Fibroblast of skin of left quadriceps (primary cell): ENCODE measurements around the gene RBM28.
"Not testable (repeated sequence)": the region's sequence is repeated elsewhere in the genome, so short reads cannot be mapped to it uniquely, and the experiment has no call there.

ENCODE experiments used
- DNase-seq, 2 experiments: peaks; one replicate each; pipeline ENCODE4 v3.0.0-alpha.2; 2013; ENCODE audit warnings: low read depth in 2 of 2

The RBM28 gene

DNA sequence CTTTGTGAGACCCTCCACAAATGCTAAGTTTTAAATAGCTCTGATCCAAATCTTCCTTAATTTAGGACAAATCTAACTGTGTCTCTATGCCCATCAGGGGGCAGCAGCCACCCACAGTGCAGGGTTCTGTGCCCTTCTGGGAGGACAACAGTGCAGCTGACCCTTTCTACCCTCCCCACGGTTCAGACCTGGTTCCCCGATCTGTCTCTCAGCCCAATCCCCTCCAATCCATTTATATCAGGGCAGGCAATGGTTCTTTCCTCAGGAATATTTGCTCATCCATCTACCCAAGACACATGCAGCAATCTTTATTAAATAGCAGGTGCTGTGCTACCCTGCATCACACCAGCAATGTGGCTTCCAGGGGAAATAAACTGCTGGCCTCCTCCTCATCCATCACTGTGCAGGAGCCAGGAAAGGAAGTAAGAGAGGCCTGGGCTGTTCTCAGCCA is 4.0 kb upstream of the RBM28 start:
- no peak for DNase-seq

- DNase-seq: no peak
These were observed 695 bp upstream of the RBM28 start for GRCh38 chr7:128344431-128344774.

- DNase-seq: no peak
These were observed 2.0 kb downstream of the RBM28 start for GRCh38 chr7:128341733-128342132.

- no peak for DNase-seq
These were observed 8.0 kb downstream of the RBM28 start for GRCh38 chr7:128335730-128336129.

DNA sequence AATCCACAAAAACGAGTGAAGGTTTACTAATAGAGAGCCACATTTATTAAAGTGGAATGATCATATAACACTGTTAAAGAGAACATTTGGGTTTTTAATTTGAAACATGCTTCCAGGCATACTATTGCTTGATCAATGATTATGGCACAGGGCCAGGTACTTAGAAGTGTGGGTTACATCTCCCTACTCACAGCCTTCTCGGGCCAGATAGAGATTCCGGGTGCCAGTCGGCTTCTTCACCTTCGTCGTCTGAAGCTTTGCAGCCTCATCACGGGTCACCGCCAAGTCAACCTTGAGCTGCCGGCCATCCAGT is 19.4 kb downstream of the RBM28 start:
- no peak for DNase-seq

GRCh38 chr7:128323459-128324367 is 20.0 kb downstream of the RBM28 start:
- no peak for DNase-seq

- DNase-seq: no peak
These were observed 20.7 kb downstream of the RBM28 start for GRCh38 chr7:128323040-128323439.

DNA sequence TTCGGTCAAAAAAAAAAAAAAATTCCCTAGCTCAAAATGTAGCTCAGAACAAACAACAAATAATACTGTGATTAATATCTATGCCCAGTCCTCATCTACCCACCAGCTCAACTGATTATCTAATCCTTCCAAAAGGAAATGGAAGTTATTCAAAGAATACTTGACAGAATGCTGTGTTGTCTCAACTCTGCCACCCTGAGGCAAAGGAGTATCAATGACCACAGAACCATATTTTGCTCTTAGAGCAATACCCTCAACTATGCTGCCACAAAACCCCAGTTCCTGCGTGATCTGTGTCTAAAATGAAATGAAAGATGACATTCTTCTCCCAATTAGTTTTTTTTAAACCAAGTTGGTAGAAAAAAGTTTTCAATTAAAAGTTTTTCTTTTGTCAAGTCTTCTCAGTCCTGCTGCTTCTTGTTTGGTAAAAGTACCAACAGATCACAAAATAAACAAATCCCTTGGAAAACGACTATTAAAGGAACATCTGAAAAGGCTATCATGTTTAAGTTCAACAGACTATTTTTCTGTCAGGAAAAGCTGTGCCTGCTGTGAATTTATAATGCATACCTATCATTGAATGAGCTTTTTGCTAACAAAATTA is 21.6 kb downstream of the RBM28 start:
- no peak for DNase-seq

DNA sequence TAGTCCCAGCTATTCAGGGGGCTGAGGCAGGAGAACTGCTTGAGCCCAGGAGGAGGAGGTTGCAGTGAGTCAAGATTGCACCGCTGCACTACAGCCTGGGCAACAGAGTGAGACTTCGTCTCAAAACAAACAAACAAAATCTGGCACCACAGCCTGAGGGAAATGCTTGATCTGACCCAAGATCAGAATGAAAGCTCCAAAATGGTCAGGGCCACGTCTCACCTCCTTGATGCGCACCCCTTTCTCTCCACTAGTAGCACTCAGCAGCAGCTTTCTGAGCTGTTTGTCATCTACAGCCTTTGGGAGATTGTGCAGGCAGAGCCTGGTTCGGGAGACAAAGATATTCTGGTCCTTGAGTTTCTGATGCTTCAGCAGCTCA is 22.7 kb downstream of the RBM28 start:
- DNase-seq: no peak

DNA sequence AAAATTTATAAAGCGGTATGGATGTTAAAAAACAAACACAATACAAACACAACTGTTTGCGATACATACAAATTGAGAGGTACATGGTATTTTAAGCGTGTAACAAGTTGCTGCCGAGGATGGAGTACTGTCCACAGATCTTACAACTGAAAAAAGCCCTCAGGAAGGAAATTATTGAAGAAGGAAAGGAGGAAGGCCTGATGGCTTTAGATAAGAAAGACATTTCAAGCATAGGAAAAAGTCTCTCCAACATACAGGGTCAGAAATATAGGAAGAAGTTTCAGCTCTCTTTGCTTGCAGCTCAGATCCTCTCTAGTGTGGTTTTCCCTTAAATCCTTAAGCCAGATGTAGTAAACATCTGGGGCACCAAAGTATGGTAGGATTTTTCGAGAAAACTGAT is 25.0 kb downstream of the RBM28 start:
- DNase-seq: no peak

DNA sequence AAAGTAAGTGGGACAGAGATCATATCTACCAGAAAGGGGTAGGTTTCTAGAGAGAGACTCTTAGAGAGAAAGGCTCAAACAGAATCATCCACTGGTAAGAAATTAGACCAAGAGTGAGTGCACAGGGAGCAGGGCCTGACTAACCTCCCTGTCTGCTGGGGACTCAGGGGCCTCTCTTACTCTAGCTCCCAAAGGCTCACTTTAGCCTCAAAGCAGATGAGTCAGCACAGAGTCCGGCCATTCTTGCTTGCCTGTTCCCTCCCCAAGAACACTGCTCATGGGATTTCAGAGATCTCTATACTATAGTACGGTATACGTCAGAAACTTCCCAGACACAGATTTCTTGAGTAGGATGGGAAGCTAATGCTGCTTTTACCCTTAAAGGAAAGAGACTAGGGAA is 32.7 kb downstream of the RBM28 start:
- DNase-seq: no peak

GRCh38 chr7:128310499-128310898 is 33.2 kb downstream of the RBM28 start:
- DNase-seq: no peak

GRCh38 chr7:128309976-128310375 is 33.7 kb downstream of the RBM28 start:
- no peak for DNase-seq

DNA sequence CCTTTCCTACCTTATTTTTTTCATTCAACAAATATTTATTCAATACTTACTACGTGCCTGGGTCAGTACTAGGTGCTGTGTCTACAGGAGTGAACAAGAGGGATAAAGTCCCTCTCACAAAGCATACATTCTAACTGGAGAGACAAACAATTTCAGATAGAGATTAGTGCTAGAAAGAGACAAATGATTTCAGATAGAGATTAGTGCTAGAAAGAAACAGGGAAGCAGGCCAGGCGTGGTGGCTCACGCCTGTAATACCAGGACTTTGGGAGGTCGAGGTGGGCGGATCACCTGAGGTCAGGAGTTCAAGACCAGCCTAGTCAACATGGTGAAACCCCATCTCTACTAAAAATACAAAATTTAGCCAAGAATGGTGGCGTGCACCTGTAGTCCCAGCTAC is 34.6 kb downstream of the RBM28 start:
- DNase-seq: no peak

- DNase-seq: no peak
These were observed 36.6 kb downstream of the RBM28 start for GRCh38 chr7:128307061-128307460.

DNA sequence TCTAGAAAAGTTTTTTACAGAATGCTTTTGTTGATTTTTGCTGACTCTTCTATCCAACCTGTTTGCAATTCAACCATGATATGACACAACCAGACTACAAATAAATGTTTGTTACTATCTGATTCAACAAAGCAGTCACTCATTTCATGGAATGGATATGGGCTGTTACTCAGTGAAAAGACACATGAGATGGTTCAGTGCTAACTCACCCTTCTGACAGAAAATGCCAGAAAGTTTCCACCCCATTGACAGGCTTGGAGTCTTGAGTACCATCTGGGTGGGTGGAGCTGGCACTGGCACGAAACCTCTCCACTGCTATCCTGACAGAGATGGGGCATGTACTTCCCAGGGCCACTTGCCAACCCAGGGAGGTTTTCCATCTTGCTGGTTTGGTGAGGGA is 39.5 kb downstream of the RBM28 start:
- no peak for DNase-seq

DNA sequence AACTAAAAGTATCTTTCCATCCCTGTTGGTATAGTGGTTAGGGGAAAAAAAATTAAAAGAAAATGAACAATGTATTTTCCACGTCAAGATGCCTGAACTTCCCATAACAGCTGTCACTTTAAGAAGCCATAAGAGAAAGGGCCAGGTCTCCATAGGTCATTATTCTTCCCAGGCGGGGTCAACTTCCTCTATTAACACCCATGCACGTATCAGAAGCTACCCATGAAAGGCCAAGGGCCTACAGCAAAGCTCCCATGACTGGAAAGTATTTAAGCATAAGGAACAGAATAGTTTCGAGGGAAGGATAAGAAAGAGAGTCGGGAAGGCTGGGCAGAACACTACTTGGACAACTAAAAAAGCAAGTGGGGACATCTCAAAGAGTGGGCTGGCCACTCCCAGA is 40.1 kb downstream of the RBM28 start:
- DNase-seq: no peak

DNA sequence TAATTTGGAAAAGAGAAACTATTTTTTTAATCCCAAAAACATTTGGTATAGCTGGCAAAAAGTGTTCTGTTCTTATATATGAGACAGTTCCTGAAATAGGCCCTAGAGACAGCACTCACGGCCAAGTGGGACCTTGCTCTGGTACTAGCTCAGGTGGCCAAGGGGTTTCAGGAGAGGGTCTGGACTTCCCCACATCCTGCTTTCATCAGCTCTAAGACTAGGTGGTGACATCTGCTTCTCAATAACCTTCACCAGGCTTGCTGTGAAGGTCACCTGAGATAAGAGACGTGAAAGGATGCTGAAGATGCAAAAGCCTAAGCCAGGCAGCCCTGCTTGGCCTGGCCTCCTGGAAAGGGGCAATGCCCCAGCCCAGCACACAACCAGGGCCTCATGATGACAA is 40.6 kb downstream of the RBM28 start:
- no peak for DNase-seq

DNA sequence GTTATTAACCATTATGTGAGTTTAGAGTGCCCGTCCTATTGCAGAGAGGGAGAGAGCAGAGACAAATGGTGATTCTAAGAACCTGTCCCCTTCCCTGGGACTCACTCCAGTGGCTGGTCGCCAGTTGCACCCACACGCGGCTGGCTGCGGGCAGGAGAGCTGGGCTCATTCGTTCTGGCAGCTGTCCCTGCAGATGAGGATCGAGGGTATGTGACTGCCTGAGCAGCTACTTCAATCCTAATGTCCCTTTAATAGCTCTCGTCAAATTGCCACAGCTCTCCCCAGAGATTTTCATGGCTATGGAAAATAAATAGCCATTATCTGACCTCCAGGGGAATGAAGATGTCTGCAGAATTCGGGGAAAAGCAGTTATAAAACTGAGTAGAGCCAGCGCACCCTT is 41.6 kb downstream of the RBM28 start:
- DNase-seq: no peak

DNA sequence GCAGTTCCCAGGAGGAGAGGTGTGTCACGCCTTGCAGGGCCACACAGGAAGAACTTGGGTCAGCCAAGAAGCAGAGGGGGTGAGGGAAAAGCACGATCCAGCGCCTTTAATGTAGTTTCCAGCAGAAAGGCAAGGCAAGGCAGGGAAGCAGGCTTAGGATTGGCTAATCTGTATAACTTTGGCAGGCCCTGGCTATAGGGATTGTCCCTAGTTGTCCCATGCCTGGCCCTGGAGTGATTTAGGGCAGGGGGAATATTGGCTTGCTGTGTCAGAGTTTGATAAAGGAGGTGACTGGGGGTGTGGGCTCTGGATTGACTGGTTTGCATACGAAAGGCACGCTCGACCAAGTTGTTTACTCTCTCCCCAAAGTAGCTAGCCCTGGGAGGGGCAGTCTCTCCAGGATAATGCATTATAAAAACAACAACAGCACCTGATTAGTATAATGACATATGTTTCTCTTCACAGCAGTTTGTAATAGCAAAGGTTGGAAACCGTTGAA is 44.5 kb downstream of the RBM28 start:
- DNase-seq: no peak

DNA sequence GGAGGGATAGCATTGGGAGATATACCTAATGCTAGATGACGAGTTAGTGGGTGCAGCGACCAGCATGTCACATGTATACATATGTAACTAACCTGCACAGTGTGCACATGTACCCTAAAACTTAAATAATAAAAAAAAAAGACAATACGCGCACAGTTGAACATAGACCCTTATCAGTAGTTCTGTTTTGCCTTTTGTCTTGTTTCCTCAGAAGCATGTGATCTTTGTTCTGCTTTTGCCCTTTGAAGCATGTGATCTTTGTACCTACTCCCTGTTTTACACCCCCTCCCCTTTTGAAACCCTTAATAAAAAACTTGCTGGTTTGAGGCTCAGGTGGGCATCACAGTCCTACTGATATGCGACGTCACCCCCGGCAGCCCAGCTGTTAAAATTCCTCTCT is 45.7 kb downstream of the RBM28 start:
- DNase-seq: not testable (repeated sequence)

GRCh38 chr7:128287556-128287955 is 56.2 kb downstream of the RBM28 start:
- no peak for DNase-seq

GRCh38 chr7:128284102-128284501 is 59.6 kb downstream of the RBM28 start:
- no peak for DNase-seq
